Trophoblast cell (in vitro differentiated cells and primary cell): ENCODE measurements around the gene PBX4.

ENCODE experiments used
- DNase-seq, 2 donors: peaks; one replicate each; pipeline ENCODE4 v3.0.0-alpha.2; 2016
- H2AFZ ChIP-seq: 2 replicates; pipeline ENCODE4 v1.6.1; 2013; ENCODE audit warnings: low read length, moderate library complexity, mild to moderate bottlenecking; ENCODE audit not compliant: insufficient read depth, poor library complexity
- H2AK5ac ChIP-seq: 2 replicates; pipeline ENCODE4 v1.6.1; 2013; ENCODE audit warnings: mild to moderate bottlenecking, low read length
- H2BK120ac ChIP-seq: 2 replicates; pipeline ENCODE4 v1.6.1; 2013; ENCODE audit warnings: low read length, mild to moderate bottlenecking, moderate library complexity; ENCODE audit not compliant: insufficient read depth, poor library complexity
- H2BK12ac ChIP-seq: 2 replicates; pipeline ENCODE4 v1.6.1; 2013; ENCODE audit warnings: mild to moderate bottlenecking, low read length, moderate library complexity
- H2BK5ac ChIP-seq: 2 replicates; pipeline ENCODE4 v1.6.1; 2013; ENCODE audit warnings: low read length, low read depth, moderate library complexity, mild to moderate bottlenecking; ENCODE audit not compliant: poor library complexity
- H3K14ac ChIP-seq: 2 replicates; pipeline ENCODE4 v1.6.1; 2013; ENCODE audit warnings: mild to moderate bottlenecking, low read length
- H3K18ac ChIP-seq: 2 replicates; pipeline ENCODE4 v1.6.1; 2013; ENCODE audit warnings: mild to moderate bottlenecking, low read length
- H3K23ac ChIP-seq: 2 replicates; pipeline ENCODE4 v1.6.1; 2013; ENCODE audit warnings: low read length
- H3K27ac ChIP-seq: 2 replicates; pipeline ENCODE4 v1.5.1; 2013; ENCODE audit warnings: low read depth, mild to moderate bottlenecking, inconsistent platforms, low read length, moderate library complexity
- H3K27me3 ChIP-seq: 2 replicates; pipeline ENCODE4 v1.6.1; 2013; ENCODE audit warnings: inconsistent platforms, mild to moderate bottlenecking, low read length, moderate library complexity; ENCODE audit not compliant: insufficient read depth
- H3K36me3 ChIP-seq, 2 experiments: 1 replicate in 1 of 2; 2 replicates in 1 of 2; pipeline ENCODE4 v1.6.1; 2013; ENCODE audit warnings: low read length in 2 of 2, mild to moderate bottlenecking in 2 of 2, moderate library complexity in 1 of 2; ENCODE audit not compliant: insufficient read depth in 2 of 2, control insufficient read depth in 1 of 2
- H3K4ac ChIP-seq: 2 replicates; pipeline ENCODE4 v1.6.1; 2013; ENCODE audit warnings: low read depth, mild to moderate bottlenecking, low read length, moderate library complexity
- H3K4me1 ChIP-seq, 2 experiments: 1 replicate in 1 of 2; 2 replicates in 1 of 2; pipeline ENCODE4 v1.6.1; 2013; ENCODE audit warnings: low read length in 2 of 2, mild to moderate bottlenecking in 2 of 2, moderate library complexity in 1 of 2; ENCODE audit not compliant: insufficient read depth in 2 of 2, control insufficient read depth in 1 of 2
- H3K4me2 ChIP-seq: 2 replicates; pipeline ENCODE4 v1.6.1; 2013; ENCODE audit warnings: inconsistent platforms, mild to moderate bottlenecking, low read length, moderate library complexity
- H3K4me3 ChIP-seq: 2 replicates; pipeline ENCODE4 v1.5.1; 2013; ENCODE audit warnings: mild to moderate bottlenecking, low read depth, low read length, inconsistent platforms
- H3K79me1 ChIP-seq: one replicate; pipeline ENCODE4 v1.6.1; 2013; ENCODE audit warnings: low read length
- H3K79me2 ChIP-seq: 2 replicates; pipeline ENCODE4 v1.6.1; 2013; ENCODE audit warnings: low read length, mild to moderate bottlenecking; ENCODE audit not compliant: control insufficient read depth, insufficient read depth, poor library complexity
- H3K9ac ChIP-seq: 2 replicates; pipeline ENCODE4 v1.6.1; 2013; ENCODE audit warnings: mild to moderate bottlenecking, low read length
- H3K9me3 ChIP-seq: 2 replicates; pipeline ENCODE4 v1.6.1; 2013; ENCODE audit warnings: low read depth, mild to moderate bottlenecking, control low read depth, inconsistent platforms, low read length; ENCODE audit not compliant: insufficient read depth
- H4K12ac ChIP-seq: 2 replicates; pipeline ENCODE4 v1.6.1; 2013; ENCODE audit warnings: low read depth, mild to moderate bottlenecking, low read length, moderate library complexity
- H4K8ac ChIP-seq: 2 replicates; pipeline ENCODE4 v1.6.1; 2013; ENCODE audit warnings: low read depth, mild to moderate bottlenecking, low read length, moderate library complexity
- H4K91ac ChIP-seq: one replicate; pipeline ENCODE4 v1.6.1; 2013; ENCODE audit warnings: low read depth, mild to moderate bottlenecking, low read length, moderate library complexity
- WGBS: extraction: QIAGEN DNeasy Blood & Tissue Kit; methylation state at CpG from one replicate; pipeline ENCODE4 v1.1.7; 2013; ENCODE audit warnings: missing lambda C conversion rate; ENCODE audit not compliant: insufficient read length, insufficient coverage; ENCODE audit errors: extremely low coverage; 5-methylcytosine and 5-hydroxymethylcytosine counted together

PBX4 gene

GRCh38 chr19:19524053-19524452 is 94.4 kb downstream of the PBX4 start:
- no CpG with 5 or more reads among the region's 7 CpGs for WGBS
- H2AK5ac ChIP-seq, result no peak overlapping the region
- H4K12ac ChIP-seq, result no peak overlapping the region
- H4K8ac ChIP-seq, result no peak overlapping the region
- no peaks in the 10 kb centered on the region for H3K79me2 ChIP-seq
- DNase-seq, result no peak
- no peaks in the 10 kb centered on the region for H3K4me1 ChIP-seq
- no peaks in the 10 kb centered on the region for H3K9me3 ChIP-seq
- no peak overlapping the region for H2AFZ ChIP-seq
- H3K9ac ChIP-seq, result no peak overlapping the region
- no peak overlapping the region for H3K4ac ChIP-seq
- no peak overlapping the region for H2BK12ac ChIP-seq
- no peak overlapping the region for H4K91ac ChIP-seq
- no peaks in the 10 kb centered on the region for H3K79me1 ChIP-seq
- no peak overlapping the region for H3K4me3 ChIP-seq
- no peak overlapping the region for H3K18ac ChIP-seq
- no peak overlapping the region for H3K23ac ChIP-seq
- H3K4me2 ChIP-seq, result no peak overlapping the region
- no peak overlapping the region for H3K27ac ChIP-seq
- H3K36me3 ChIP-seq, result peaks cover 42 to 58% of the 10 kb centered on the region in 2 experiments
- no peaks in the 10 kb centered on the region for H3K27me3 ChIP-seq
- no peak overlapping the region for H2BK5ac ChIP-seq
- H2BK120ac ChIP-seq, result no peak overlapping the region
- no peak overlapping the region for H3K14ac ChIP-seq

- Histone ChIP-seq H3K4me3 (no peak overlapping the region), H3K14ac (no peak overlapping the region), H4K12ac (no peak overlapping the region), H3K36me3 (peaks cover 36 to 53% of the 10 kb centered on the region in 2 experiments), H3K27me3 (no peaks in the 10 kb centered on the region), H3K79me2 (no peaks in the 10 kb centered on the region), H4K91ac (no peak overlapping the region), H2BK120ac (no peak overlapping the region), H3K4me1 (no peaks in the 10 kb centered on the region), H2AK5ac (no peak overlapping the region), H3K9ac (no peak overlapping the region), H3K9me3 (no peaks in the 10 kb centered on the region), H3K23ac (no peak overlapping the region), H3K79me1 (no peaks in the 10 kb centered on the region), H3K4ac (no peak overlapping the region), H4K8ac (no peak overlapping the region), H3K18ac (no peak overlapping the region), H2AFZ (no peak overlapping the region), H2BK5ac (no peak overlapping the region), H2BK12ac (no peak overlapping the region), H3K4me2 (no peak overlapping the region), H3K27ac (no peak overlapping the region)
- no peak for DNase-seq
- WGBS, result no CpG with 5 or more reads among the region's 3 CpGs
Observed at GRCh38 chr19:19523177-19523576, 95.3 kb downstream of the PBX4 start.

GRCh38 chr19:19520989-19521388 is 97.5 kb downstream of the PBX4 start:
- Histone ChIP-seq H3K36me3 (peaks cover 17 to 34% of the 10 kb centered on the region in 2 experiments), H3K79me1 (peaks cover 5% of the 10 kb centered on the region), H2AFZ (no peak overlapping the region), H3K14ac (no peak overlapping the region), H3K4me3 (no peak overlapping the region), H3K18ac (no peak overlapping the region), H3K4me2 (no peak overlapping the region), H4K12ac (no peak overlapping the region), H2BK12ac (no peak overlapping the region), H3K79me2 (peaks cover 4% of the 10 kb centered on the region), H3K4me1 (no peaks in the 10 kb centered on the region), H3K27me3 (no peaks in the 10 kb centered on the region), H4K91ac (no peak overlapping the region), H3K9ac (no peak overlapping the region), H3K23ac (no peak overlapping the region), H3K9me3 (no peaks in the 10 kb centered on the region), H3K4ac (no peak overlapping the region), H4K8ac (no peak overlapping the region), H2BK120ac (no peak overlapping the region), H3K27ac (no peak overlapping the region), H2AK5ac (no peak overlapping the region), H2BK5ac (no peak overlapping the region)
- DNase-seq, result no peak
- WGBS, result no CpG with 5 or more reads among the region's 6 CpGs

GRCh38 chr19:19517235-19517619 is 101.3 kb downstream of the PBX4 start:
- DNase-seq, result no peak
- H2BK12ac ChIP-seq, result no peak overlapping the region
- no peak overlapping the region for H3K4me2 ChIP-seq
- H2AFZ ChIP-seq, result no peak overlapping the region
- H3K27ac ChIP-seq, result no peak overlapping the region
- no peak overlapping the region for H4K12ac ChIP-seq
- peaks cover 10% of the 10 kb centered on the region for H3K79me1 ChIP-seq
- no peak overlapping the region for H3K23ac ChIP-seq
- H3K18ac ChIP-seq, result no peak overlapping the region
- no peak overlapping the region for H3K9ac ChIP-seq
- H3K79me2 ChIP-seq, result peaks cover 8% of the 10 kb centered on the region
- H4K8ac ChIP-seq, result no peak overlapping the region
- H3K9me3 ChIP-seq, result peaks cover 10% of the 10 kb centered on the region
- no peak overlapping the region for H2BK120ac ChIP-seq
- no CpG with 5 or more reads among the region's 10 CpGs for WGBS
- peaks cover 11 to 22% of the 10 kb centered on the region in 2 experiments for H3K36me3 ChIP-seq
- no peak overlapping the region for H2AK5ac ChIP-seq
- no peak overlapping the region for H4K91ac ChIP-seq
- H3K4me3 ChIP-seq, result no peak overlapping the region
- H2BK5ac ChIP-seq, result no peak overlapping the region
- no peak overlapping the region for H3K4ac ChIP-seq
- H3K4me1 ChIP-seq, result peaks cover 5 to 6% of the 10 kb centered on the region in 2 experiments
- H3K27me3 ChIP-seq, result no peaks in the 10 kb centered on the region
- H3K14ac ChIP-seq, result no peak overlapping the region
